ENCODE results near the gene VSX1.

- TF ChIP-seq CTCF (conservative IDR thresholded peaks at IDR 0.05 in 1 of 2, IDR thresholded peaks at IDR 0.05 in 1 of 2; ENCODE audit: low read depth in 1 of 2, low read length in 2 of 2) (no peak), EZH2 (IDR thresholded peaks at IDR 0.05; ENCODE audit: low read length, missing control alignments) (no peak)
Observed at GRCh38 chr20:25039697-25040437, 42.1 kb downstream of the VSX1 start.
